H1 (cell line): ENCODE data around the gene GINS3. TPM values are rescaled to one million over a fixed set of nuclear protein-coding genes. Genes with fewer than 3 reads are reported as not detected.
"Not testable (repeated sequence)": the region's sequence is repeated elsewhere in the genome, so short reads cannot be mapped to it uniquely, and the experiment has no call there.

Experiments used
- CTCF ChIA-PET: fragments of 300-600 bp; sonication (Branson Sonifier 250); formaldehyde crosslinking; loops from one replicate; lab custom pipeline; 2021; ENCODE audit not compliant: partially characterized antibody; lab: Charles Lee
- POLR2A ChIA-PET: fragments of 300-600 bp; sonication (Branson Sonifier 250); formaldehyde crosslinking; loops from one replicate; lab custom pipeline; 2021; ENCODE audit warnings: inconsistent platforms; ENCODE audit not compliant: partially characterized antibody; lab: Charles Lee
- DNase-seq, 2 experiments: peaks; one replicate each; pipeline versions ENCODE4 v3.0.0 to v3.0.0-alpha.2; 2010 to 2022; ENCODE audit warnings: low spot score in 2 of 2, low read depth in 1 of 2, mixed read lengths in 1 of 2
- FAIRE-seq: peaks from 2 replicates; lab custom pipeline; 2011; peaks lifted over from hg19 to GRCh38; lab: Jason Lieb, UNC
- H2AFZ ChIP-seq: 2 replicates; pipeline ENCODE4 v1.8.1; 2012; ENCODE audit warnings: low read length, inconsistent platforms
- H2AK5ac ChIP-seq: 2 replicates; pipeline ENCODE4 v1.6.1; 2013; ENCODE audit warnings: low read depth, low read length
- H2BK120ac ChIP-seq: replicated peaks from 2 replicates; pipeline ENCODE3; 2013; ENCODE audit warnings: low read depth, low read length, inconsistent platforms
- H2BK12ac ChIP-seq: 2 replicates; pipeline ENCODE4 v1.6.1; 2013; ENCODE audit warnings: low read depth, low read length
- H2BK15ac ChIP-seq: 2 replicates; pipeline ENCODE4 v1.6.1; 2013; ENCODE audit warnings: low read length
- H2BK20ac ChIP-seq: 2 replicates; pipeline ENCODE4 v1.6.1; 2013; ENCODE audit warnings: low read length
- H2BK5ac ChIP-seq: 2 replicates; pipeline ENCODE4 v1.6.1; 2013; ENCODE audit warnings: low read depth, low read length
- H3K14ac ChIP-seq: 2 replicates; pipeline ENCODE4 v1.6.1; 2013; ENCODE audit warnings: inconsistent platforms; ENCODE audit not compliant: insufficient read length
- H3K18ac ChIP-seq: 2 replicates; pipeline ENCODE4 v1.6.1; 2013; ENCODE audit warnings: low read length; ENCODE audit errors: extremely low read depth
- H3K23ac ChIP-seq: 2 replicates; pipeline ENCODE4 v1.6.1; 2013; ENCODE audit warnings: inconsistent platforms; ENCODE audit not compliant: insufficient read length
- H3K23me2 ChIP-seq: 2 replicates; pipeline ENCODE4 v1.6.1; 2013; ENCODE audit warnings: low read depth, low read length
- H3K27ac ChIP-seq: 2 replicates; pipeline ENCODE4 v1.6.1; 2011; ENCODE audit warnings: low read depth, low read length, inconsistent platforms
- H3K27me3 ChIP-seq, 4 experiments: replicated peaks in 1 of 4; 1 replicate in 1 of 4; 2 replicates in 3 of 4; pipeline versions ENCODE4 v1.6.1 to v1.8.1; 2011 to 2013; ENCODE audit warnings: low read length in 3 of 4, mild to moderate bottlenecking in 3 of 4, inconsistent platforms in 2 of 4, mixed read lengths in 2 of 4, moderate library complexity in 1 of 4; ENCODE audit not compliant: control insufficient read depth in 3 of 4, insufficient read depth in 3 of 4; ENCODE audit errors: extremely low read depth in 1 of 4
- H3K36me3 ChIP-seq, 4 experiments: 2 replicates each; pipeline versions ENCODE4 v1.6.1 to v1.8.1; 2011 to 2013; ENCODE audit warnings: mild to moderate bottlenecking in 4 of 4, low read length in 3 of 4, moderate library complexity in 2 of 4, control low read depth in 1 of 4, inconsistent platforms in 1 of 4; ENCODE audit not compliant: insufficient read depth in 4 of 4, control insufficient read depth in 2 of 4
- H3K4ac ChIP-seq: replicated peaks from 2 replicates; pipeline ENCODE3; 2013; ENCODE audit warnings: low read length, low read depth, mixed read lengths, inconsistent platforms; ENCODE audit not compliant: insufficient read length
- H3K4me1 ChIP-seq, 4 experiments: replicated peaks in 1 of 4; 1 replicate in 1 of 4; 2 replicates in 3 of 4; pipeline versions ENCODE4 v1.6.1 to v1.8.1; 2011 to 2013; ENCODE audit warnings: low read length in 3 of 4, inconsistent platforms in 2 of 4, mixed read lengths in 1 of 4; ENCODE audit not compliant: insufficient read depth in 4 of 4, control insufficient read depth in 3 of 4
- H3K4me2 ChIP-seq, 2 experiments: 2 replicates each; pipeline versions ENCODE4 v1.6.1 to v1.8.1; 2011 to 2013; ENCODE audit warnings: low read depth in 2 of 2, low read length in 2 of 2, control low read depth in 1 of 2, inconsistent platforms in 1 of 2, mild to moderate bottlenecking in 1 of 2; ENCODE audit not compliant: insufficient read depth in 1 of 2
- H3K4me3 ChIP-seq, 4 experiments: fragments of 200-600, 300-600 bp in 1 of 4; sonication (generic), shearing (Covaris generic), sonication (Bioruptor Twin) in 1 of 4; 2 replicates each; pipeline versions ENCODE4 v1.5.1 to v1.8.1; 2011 to 2016; ENCODE audit warnings: low read length in 4 of 4, low read depth in 3 of 4, control low read depth in 2 of 4, inconsistent platforms in 2 of 4, mild to moderate bottlenecking in 2 of 4, mixed read lengths in 1 of 4, moderate library complexity in 1 of 4; ENCODE audit not compliant: insufficient read depth in 2 of 4; ENCODE audit errors: extremely low read depth in 1 of 4
- H3K56ac ChIP-seq: replicated peaks from 2 replicates; pipeline ENCODE3; 2013; ENCODE audit warnings: low read depth, mild to moderate bottlenecking, mixed read lengths, low read length, inconsistent platforms; ENCODE audit not compliant: insufficient read length
- H3K79me1 ChIP-seq: 2 replicates; pipeline ENCODE4 v1.6.1; 2013; ENCODE audit warnings: low read depth, low read length, control low read depth
- H3K79me2 ChIP-seq, 2 experiments: 2 replicates each; pipeline versions ENCODE4 v1.6.1 to v1.8.1; 2012 to 2013; ENCODE audit warnings: low read length in 2 of 2, mild to moderate bottlenecking in 2 of 2, inconsistent platforms in 1 of 2; ENCODE audit not compliant: insufficient read depth in 2 of 2, control insufficient read depth in 1 of 2
- H3K9ac ChIP-seq, 4 experiments: replicated peaks in 1 of 4; 1 replicate in 1 of 4; 2 replicates in 3 of 4; pipeline versions ENCODE4 v1.6.1 to v1.8.1; 2011 to 2013; ENCODE audit warnings: low read depth in 3 of 4, low read length in 3 of 4, control low read depth in 2 of 4, mild to moderate bottlenecking in 2 of 4, moderate library complexity in 2 of 4, inconsistent platforms in 1 of 4; ENCODE audit errors: extremely low read depth in 1 of 4
- H3K9me3 ChIP-seq, 2 experiments: 2 replicates each; pipeline versions ENCODE4 v1.6.1 to v1.8.1; 2012 to 2013; ENCODE audit warnings: mild to moderate bottlenecking in 2 of 2, moderate library complexity in 2 of 2, control low read depth in 1 of 2, inconsistent platforms in 1 of 2, low read depth in 1 of 2, low read length in 1 of 2, mixed read lengths in 1 of 2; ENCODE audit not compliant: insufficient read depth in 2 of 2
- H4K20me1 ChIP-seq, 2 experiments: replicated peaks in 1 of 2; 2 replicates each; pipeline versions ENCODE3 to v1.8.1; 2011 to 2013; ENCODE audit warnings: inconsistent platforms in 2 of 2, low read length in 2 of 2, mild to moderate bottlenecking in 1 of 2; ENCODE audit not compliant: insufficient read depth in 2 of 2, control insufficient read depth in 1 of 2
- H4K5ac ChIP-seq: 2 replicates; pipeline ENCODE4 v1.6.1; 2013; ENCODE audit warnings: low read length, low read depth, mixed read lengths, inconsistent platforms; ENCODE audit not compliant: insufficient read length
- H4K8ac ChIP-seq: 2 replicates; pipeline ENCODE4 v1.8.0; 2013; ENCODE audit warnings: mild to moderate bottlenecking, moderate library complexity, low read length, inconsistent platforms; ENCODE audit not compliant: insufficient read depth; ENCODE audit errors: extremely low read depth
- H4K91ac ChIP-seq: replicated peaks from 2 replicates; pipeline ENCODE3; 2013; ENCODE audit warnings: low read length, mixed read lengths, inconsistent platforms; ENCODE audit not compliant: insufficient read length
- WGBS, 2 experiments: shearing (Covaris generic) in 1 of 2; methylation state at CpG; one replicate each; pipeline versions ENCODE4 v1.1.6 to v1.1.7; 2013 to 2015; ENCODE audit warnings: low lambda C conversion rate in 2 of 2, mixed read lengths in 2 of 2, inconsistent platforms in 1 of 2, low coverage in 1 of 2, missing lambda C conversion rate in 1 of 2; ENCODE audit not compliant: insufficient replicate concordance in 2 of 2, insufficient coverage in 1 of 2, insufficient read length in 1 of 2; ENCODE audit errors: extremely low coverage in 1 of 2, missing lambda C conversion rate in 1 of 2; 5-methylcytosine and 5-hydroxymethylcytosine counted together
- polyA plus RNA-seq, 7 experiments: library from polyadenylated mRNA; depleted of rRNA in 3 of 7; stranded (reverse) in 5 of 7; unstranded in 2 of 7; fragments of >200 nt in 5 of 7; fragments of 200-250 nt in 2 of 7; gene quantifications; 1 replicate in 5 of 7; 2 replicates in 1 of 7; 4 replicates in 1 of 7; pipeline versions ENCODE4 v1.2.1 to v1.2.3, GENCODE V29; 2011 to 2013; ENCODE audit warnings: missing spikeins in 2 of 7, mixed read lengths in 2 of 7
- total RNA-seq: library from RNA; stranded (reverse); fragmentation: NEBNext Ultra II Directional; extraction: Animal tissue kit (Norgen Biotek cat#: 25700); gene quantifications from 2 replicates; pipeline ENCODE4 v1.2.1, GENCODE V29; 2021

GINS3 gene
- total and polyA plus RNA-seq, 2 of the 8 experiments (the other 6 are each of a cell fraction or from before 2014, with no cell fraction given) = 12.9 to 15.4 TPM

GRCh38 chr16:58401305-58401704 is 9.0 kb downstream of the GINS3 start:
- not testable (repeated sequence) for H4K20me1 ChIP-seq, FAIRE-seq, H3K4ac ChIP-seq, H2BK5ac ChIP-seq, H3K79me1 ChIP-seq, H4K8ac ChIP-seq, H3K18ac ChIP-seq, H3K56ac ChIP-seq, H2AFZ ChIP-seq, H3K4me3 ChIP-seq, H2AK5ac ChIP-seq, DNase-seq, H2BK120ac ChIP-seq, H4K5ac ChIP-seq, H3K27ac ChIP-seq, H3K23ac ChIP-seq, H2BK15ac ChIP-seq, H2BK20ac ChIP-seq, H2BK12ac ChIP-seq, H3K9ac ChIP-seq, H3K23me2 ChIP-seq, H3K79me2 ChIP-seq, H3K4me1 ChIP-seq, H4K91ac ChIP-seq, H3K27me3 ChIP-seq, H3K14ac ChIP-seq, H3K9me3 ChIP-seq, H3K36me3 ChIP-seq, H3K4me2 ChIP-seq
- WGBS, 2 experiments = 78% methylated on average over 3 of the region's 3 CpGs; no CpG with 5 or more reads in 1 of the 2 experiments
- ChIA-PET CTCF (interaction anchor here (0.7 kb wide), 1 partner anchor 9 kb away, joined by 3 read pairs; the partner anchor contains the start of gene GINS3), POLR2A (interaction anchor here (0.8 to 2.3 kb wide), 3 partner anchors 9 to 14 kb away, joined by 3 to 9 read pairs (median 3); partner anchors contain the start of gene GINS3)
